Measurements from ENCODE around the gene SLC6A20.
"Not testable (repeated sequence)": the region's sequence is repeated elsewhere in the genome, so short reads cannot be mapped to it uniquely, and the experiment has no call there.

The SLC6A20 gene

GRCh38 chr3:45758871-45759270 lies 37.5 kb downstream of the SLC6A20 start:
- DNase-seq (ENCODE audit: low read depth, low spot score), result no peak

GRCh38 chr3:45757141-45757540 lies 39.2 kb downstream of the SLC6A20 start:
- DNase-seq (ENCODE audit: low read depth, low spot score), result not testable (repeated sequence)

GRCh38 chr3:45756055-45756454 lies 40.3 kb downstream of the SLC6A20 start:
- DNase-seq (ENCODE audit: low read depth, low spot score), result no peak

GRCh38 chr3:45754461-45754860 lies 41.9 kb downstream of the SLC6A20 start:
- DNase-seq (ENCODE audit: low read depth, low spot score), result no peak

- DNase-seq (ENCODE audit: low read depth, low spot score), result no peak
These were observed 43.2 kb downstream of the SLC6A20 start for GRCh38 chr3:45753095-45753494.

GRCh38 chr3:45751537-45752242 lies 44.6 kb downstream of the SLC6A20 start:
- no peak for DNase-seq (ENCODE audit: low read depth, low spot score)

GRCh38 chr3:45749880-45750279 lies 46.5 kb downstream of the SLC6A20 start:
- no peak for DNase-seq (ENCODE audit: low read depth, low spot score)

GRCh38 chr3:45749036-45749600 lies 47.2 kb downstream of the SLC6A20 start:
- not testable (repeated sequence) for DNase-seq (ENCODE audit: low read depth, low spot score)

- no peak for DNase-seq (ENCODE audit: low read depth, low spot score)
These were observed 48.3 kb downstream of the SLC6A20 start for GRCh38 chr3:45748068-45748467.

- DNase-seq (ENCODE audit: low read depth, low spot score), result no peak
These were observed 49.3 kb downstream of the SLC6A20 start for GRCh38 chr3:45746777-45747622.

- DNase-seq (ENCODE audit: low read depth, low spot score), result no peak
These were observed 50.1 kb downstream of the SLC6A20 start for GRCh38 chr3:45746165-45746776.

- no peak for DNase-seq (ENCODE audit: low read depth, low spot score)
These were observed 53.8 kb downstream of the SLC6A20 start for GRCh38 chr3:45742461-45743089.

GRCh38 chr3:45741742-45742460 lies 54.4 kb downstream of the SLC6A20 start:
- DNase-seq (ENCODE audit: low read depth, low spot score), result no peak

GRCh38 chr3:45741247-45741646 lies 55.1 kb downstream of the SLC6A20 start:
- no peak for DNase-seq (ENCODE audit: low read depth, low spot score)

- DNase-seq (ENCODE audit: low read depth, low spot score), result no peak
These were observed 56.3 kb downstream of the SLC6A20 start for GRCh38 chr3:45739991-45740390.

- DNase-seq (ENCODE audit: low read depth, low spot score), result no peak
These were observed 59.1 kb downstream of the SLC6A20 start for GRCh38 chr3:45737234-45737633.

- no peak for DNase-seq (ENCODE audit: low read depth, low spot score)
These were observed 59.6 kb downstream of the SLC6A20 start for GRCh38 chr3:45736707-45737106.

- DNase-seq (ENCODE audit: low read depth, low spot score), result no peak
These were observed 65.8 kb downstream of the SLC6A20 start for GRCh38 chr3:45730409-45731154.

GRCh38 chr3:45729614-45730013 lies 66.7 kb downstream of the SLC6A20 start:
- no peak for DNase-seq (ENCODE audit: low read depth, low spot score)

GRCh38 chr3:45724911-45725310 lies 71.4 kb downstream of the SLC6A20 start:
- DNase-seq (ENCODE audit: low read depth, low spot score), result no peak

All from activated CD4-positive, CD25-positive, alpha-beta regulatory T cell treated with anti-CD3 and anti-CD28 coated beads, Interleukin-2, amount 50 U/mL, for 16 hours (primary cell).